ENCODE data around the gene BAG2. TPM values are rescaled to one million over a fixed set of nuclear protein-coding genes. Genes with fewer than 3 reads are reported as not detected.

The BAG2 gene
- total and polyA plus RNA-seq, 2 of the 4 experiments (the other 2 are of a cell fraction) = 8.1 to 10.0 TPM

DNA sequence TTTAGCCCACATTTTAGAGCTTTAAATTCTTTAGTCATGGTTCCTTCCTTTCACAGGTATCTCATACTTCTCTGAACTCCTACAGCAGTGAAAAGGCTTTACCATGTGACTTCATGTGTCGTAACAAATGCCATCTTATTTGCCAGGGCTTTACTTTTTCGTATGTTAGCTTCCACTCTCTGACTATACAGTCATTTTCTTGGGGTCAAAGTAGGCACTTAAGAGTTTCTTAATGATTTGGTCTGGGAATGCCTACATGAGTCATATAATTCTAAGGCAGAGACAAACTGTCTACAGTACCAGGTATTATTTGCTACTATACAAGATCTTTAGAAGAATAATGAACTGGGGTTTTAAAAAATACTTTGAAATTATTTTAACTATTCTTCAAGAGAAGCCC, 35.0 kb downstream of the BAG2 start:
- peak; percentile 65 for DNase-seq
- Histone ChIP-seq H4K91ac (ENCODE audit: insufficient read depth, low read depth, low read length) (no peak overlapping the region), H4K20me1 (ENCODE audit: insufficient read depth, low read length) (peaks cover 30% of the 10 kb centered on the region), H2AK9ac (replicated peaks; ENCODE audit: low read depth, low read length, poor library complexity) (no peak overlapping the region), H2BK15ac (ENCODE audit: low read depth, low read length) (no peak overlapping the region), H3K36me3 (ENCODE audit: control insufficient read depth, insufficient read depth, low read length) (peaks cover 6% of the 10 kb centered on the region), H3K9me3 (ENCODE audit: control insufficient read depth, insufficient read depth, low read length) (no peaks in the 10 kb centered on the region), H3K23ac (ENCODE audit: low read depth, low read length) (no peak overlapping the region), H3K56ac (ENCODE audit: extremely low read depth, insufficient read depth, low read length) (no peak overlapping the region), H3K4ac (ENCODE audit: low read depth, low read length) (no peak overlapping the region), H3K4me2 (ENCODE audit: low read depth, low read length) (no peak overlapping the region), H3K27ac (ENCODE audit: insufficient read depth, low read length) (no peak overlapping the region), H2BK5ac (ENCODE audit: low read depth, low read length, poor library complexity, severe bottlenecking) (peak overlapping the region; percentile 55), H3K18ac (ENCODE audit: low read depth, low read length) (peak overlapping the region; percentile 2; the same call in 1 of the 2 replicates), H3K4me3 (ENCODE audit: insufficient read depth, low read depth, low read length) (no peak overlapping the region), H3K4me1 (ENCODE audit: control insufficient read depth, insufficient read depth, low read length) (peaks cover 18% of the 10 kb centered on the region), H3K14ac (replicated peaks; ENCODE audit: low read depth, low read length) (no peak overlapping the region), H3K27me3 (ENCODE audit: control insufficient read depth, insufficient read depth, low read length) (no peaks in the 10 kb centered on the region), H3K9me1 (ENCODE audit: insufficient read depth, low read length) (peaks cover 16% of the 10 kb centered on the region), H4K5ac (ENCODE audit: low read depth, low read length) (no peak overlapping the region), H3K9ac (ENCODE audit: low read depth, low read length) (no peak overlapping the region), H2AK5ac (ENCODE audit: low read depth, low read length) (no peak overlapping the region), H2BK120ac (ENCODE audit: low read depth, low read length) (no peak overlapping the region; the same call in 1 of the 2 replicates), H4K8ac (ENCODE audit: low read depth in 2 of 2, low read length in 2 of 2) (peak overlapping the region in 1 of 2 experiments; percentile 72; a peak in 2 of 4 replicates), H3K79me1 (ENCODE audit: low read depth in 1 of 2, low read length in 2 of 2) (peaks cover 39 to 69% of the 10 kb centered on the region in 2 experiments), H2BK20ac (ENCODE audit: low read depth, low read length) (no peak overlapping the region), H2AFZ (replicated peaks; ENCODE audit: low read length, poor library complexity) (no peak overlapping the region)
- dilution Hi-C loops (cut with HindIII; ENCODE audit: low sequenced_read_pairs, unreplicated experiment) = no loop called here
- peak; percentile 50; the same call in 1 of the 2 replicates for ATAC-seq (ENCODE audit: low read depth)
- intact Hi-C loops (cut with micrococcal nuclease) = no loop called here
- no TSS peak for BruUV-seq (replicated peaks)
- in situ Hi-C loops (cut with MboI; ENCODE audit: low sequenced_read_pairs) = no loop called here
- WGBS, 2 experiments (ENCODE audit: extremely low coverage in 2 of 2, insufficient read length in 1 of 2) = no CpG with 5 or more reads among the region's 2 CpGs
- TF ChIP-seq CEBPB (IDR thresholded peaks at IDR 0.05; ENCODE audit: low read depth, low read length) (peak; percentile 50; the same call in 1 of the 2 replicates), POLR2A (IDR thresholded peaks at IDR 0.05; ENCODE audit: low read depth, low read length) (no peak), NFE2L2 (IDR thresholded peaks at IDR 0.05; ENCODE audit: low read depth, low read length) (no peak), SMC3 (IDR thresholded peaks at IDR 0.05; ENCODE audit: low read depth, low read length) (no peak), RFX5 (IDR thresholded peaks at IDR 0.05; ENCODE audit: low read depth, low read length) (no peak), FOS (IDR thresholded peaks at IDR 0.05; ENCODE audit: low read depth, low read length) (peak; percentile 39; the same call in 1 of the 2 replicates), MAFK (IDR thresholded peaks at IDR 0.05; ENCODE audit: low read depth, low read length) (no peak), BHLHE40 (IDR thresholded peaks at IDR 0.05; ENCODE audit: low read depth, low read length) (no peak), MXI1 (IDR thresholded peaks at IDR 0.05; ENCODE audit: borderline replicate concordance, low read depth, low read length) (no peak), MAZ (IDR thresholded peaks at IDR 0.05; ENCODE audit: borderline replicate concordance, low read depth, low read length) (no peak)
- TF ChIP-seq, protein P1, sequence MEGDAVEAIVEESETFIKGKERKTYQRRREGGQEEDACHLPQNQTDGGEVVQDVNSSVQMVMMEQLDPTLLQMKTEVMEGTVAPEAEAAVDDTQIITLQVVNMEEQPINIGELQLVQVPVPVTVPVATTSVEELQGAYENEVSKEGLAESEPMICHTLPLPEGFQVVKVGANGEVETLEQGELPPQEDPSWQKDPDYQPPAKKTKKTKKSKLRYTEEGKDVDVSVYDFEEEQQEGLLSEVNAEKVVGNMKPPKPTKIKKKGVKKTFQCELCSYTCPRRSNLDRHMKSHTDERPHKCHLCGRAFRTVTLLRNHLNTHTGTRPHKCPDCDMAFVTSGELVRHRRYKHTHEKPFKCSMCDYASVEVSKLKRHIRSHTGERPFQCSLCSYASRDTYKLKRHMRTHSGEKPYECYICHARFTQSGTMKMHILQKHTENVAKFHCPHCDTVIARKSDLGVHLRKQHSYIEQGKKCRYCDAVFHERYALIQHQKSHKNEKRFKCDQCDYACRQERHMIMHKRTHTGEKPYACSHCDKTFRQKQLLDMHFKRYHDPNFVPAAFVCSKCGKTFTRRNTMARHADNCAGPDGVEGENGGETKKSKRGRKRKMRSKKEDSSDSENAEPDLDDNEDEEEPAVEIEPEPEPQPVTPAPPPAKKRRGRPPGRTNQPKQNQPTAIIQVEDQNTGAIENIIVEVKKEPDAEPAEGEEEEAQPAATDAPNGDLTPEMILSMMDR (conservative IDR thresholded peaks at IDR 0.05; ENCODE audit: low read depth, low read length) = no peak
- POLR2A ChIA-PET (ENCODE audit: unreplicated experiment) = no interaction called here
- CTCF ChIA-PET = interaction anchor here (0.8 to 2.0 kb wide), 4 partner anchors 9 to 17 kb away, joined by 3 to 6 read pairs (median 5); partner anchors contain the start of gene RAB23
